ENCODE data around the gene APOBEC4. TPM values are rescaled to one million over a fixed set of nuclear protein-coding genes. Genes with fewer than 3 reads are reported as not detected.

Gene APOBEC4
- total and polyA plus RNA-seq, 3 experiments from 2014 or later: not detected

- H3K27ac Mint-ChIP-seq: no peak overlapping the region
- ChIA-PET POLR2A (no interaction called here), CTCF (no interaction called here)
- Histone ChIP-seq H3K4me1 (ENCODE audit: insufficient read depth, low read length) (no peaks in the 10 kb centered on the region), H3K4me3 (ENCODE audit: low read length) (no peak overlapping the region), H3K9me3 (ENCODE audit: low read length) (no peaks in the 10 kb centered on the region), H3K36me3 (ENCODE audit: insufficient read depth, low read length) (no peaks in the 10 kb centered on the region), H3K27me3 (ENCODE audit: insufficient read depth, low read length, poor library complexity, severe bottlenecking) (no peaks in the 10 kb centered on the region), H3K27ac (ENCODE audit: low read depth, low read length) (no peak overlapping the region)
- H3K36me3 Mint-ChIP-seq: peaks cover 0 to 8% (median 1%) of the 10 kb centered on the region in 3 donors
- peaks cover 18 to 38% of the 10 kb centered on the region in 2 donors for H3K27me3 Mint-ChIP-seq
- H3K4me1 Mint-ChIP-seq: no peaks in the 10 kb centered on the region
- H3K4me3 Mint-ChIP-seq: no peak overlapping the region
- no peak for DNase-seq
- peaks cover 0 to 5% (median 1%) of the 10 kb centered on the region in 5 donors for H3K9me3 Mint-ChIP-seq
Observed at GRCh38 chr1:183678819-183679218, 25.7 kb upstream of the APOBEC4 start.

DNA sequence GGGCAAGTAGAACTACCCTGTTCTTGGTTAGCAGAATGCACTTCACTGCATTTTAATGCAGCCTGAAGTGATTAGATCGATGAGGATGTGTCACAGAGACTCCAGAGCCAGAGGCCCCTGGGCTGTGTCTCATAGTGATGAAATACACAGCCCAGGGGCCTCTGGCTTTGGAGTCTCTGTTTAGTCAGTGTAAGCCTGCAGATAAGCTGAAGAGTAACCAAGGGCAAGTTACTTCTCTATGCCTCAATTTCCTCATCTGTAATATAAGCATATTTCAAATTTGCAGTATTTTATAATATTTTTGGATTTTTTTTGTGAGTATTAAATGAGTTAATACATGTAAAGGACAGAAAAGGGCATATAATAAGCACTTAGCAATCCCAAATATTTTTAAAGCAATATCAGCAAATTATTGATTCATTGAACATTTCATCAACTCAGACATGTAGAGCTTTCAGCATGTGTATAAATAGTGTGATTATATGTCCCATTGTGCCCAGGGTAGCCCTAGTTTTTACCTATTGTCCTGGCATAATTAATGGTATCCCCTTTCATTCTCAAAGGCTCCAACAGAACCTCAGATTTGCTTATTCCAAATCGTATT, 23.6 kb upstream of the APOBEC4 start:
- ChIA-PET CTCF (interaction anchor here (1.5 kb wide), 1 partner anchor 8 kb away, joined by 5 read pairs; no protein-coding TSS in a partner anchor), POLR2A (no interaction called here)
- Mint-ChIP-seq H3K27ac (no peak overlapping the region), H3K4me3 (no peak overlapping the region), H3K4me1 (no peaks in the 10 kb centered on the region), H3K36me3 (peaks cover 0 to 13% (median 0%) of the 10 kb centered on the region in 3 donors), H3K27me3 (peaks cover 18 to 40% of the 10 kb centered on the region in 2 donors), H3K9me3 (peaks cover 0 to 5% (median 4%) of the 10 kb centered on the region in 5 donors)
- Histone ChIP-seq H3K36me3 (ENCODE audit: insufficient read depth, low read length) (no peaks in the 10 kb centered on the region), H3K4me3 (ENCODE audit: low read length) (no peak overlapping the region), H3K9me3 (ENCODE audit: low read length) (no peaks in the 10 kb centered on the region), H3K4me1 (ENCODE audit: insufficient read depth, low read length) (no peaks in the 10 kb centered on the region), H3K27me3 (ENCODE audit: insufficient read depth, low read length, poor library complexity, severe bottlenecking) (no peaks in the 10 kb centered on the region), H3K27ac (ENCODE audit: low read depth, low read length) (no peak overlapping the region)
- no peak for DNase-seq

DNA sequence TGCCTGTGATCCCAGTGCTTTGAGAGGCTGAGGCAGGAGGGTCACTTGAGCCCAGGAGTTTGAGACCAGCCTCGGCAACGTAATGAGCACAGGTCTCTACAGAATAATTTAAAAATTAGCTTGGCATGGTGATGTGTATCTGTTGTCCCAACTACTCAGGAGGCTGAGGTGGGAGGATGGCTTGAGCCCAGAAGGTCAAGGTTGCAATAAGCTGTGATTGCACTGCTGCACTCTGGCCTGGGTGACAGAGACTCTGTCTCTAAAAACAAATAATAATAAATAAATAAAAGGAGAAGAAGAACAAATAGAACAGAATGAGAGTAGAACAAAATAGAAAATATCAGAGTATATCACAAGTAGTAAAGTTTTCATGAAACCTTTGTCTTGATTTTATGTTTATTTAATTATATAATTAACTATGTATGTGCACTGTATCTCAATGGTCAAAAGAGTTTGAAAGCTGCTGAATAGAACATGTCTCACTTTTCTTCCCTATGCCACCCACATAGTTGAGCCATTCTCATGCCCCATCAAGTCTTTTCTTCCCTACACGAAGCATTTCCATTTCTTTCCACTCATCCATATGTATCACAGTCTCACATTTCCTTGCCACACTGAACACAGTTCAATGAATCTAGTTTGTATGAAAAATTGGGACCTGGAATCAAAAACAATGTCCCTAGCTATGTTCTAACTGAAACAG, 22.9 kb upstream of the APOBEC4 start:
- Histone ChIP-seq H3K27ac (ENCODE audit: low read depth, low read length) (no peak overlapping the region), H3K9me3 (ENCODE audit: low read length) (no peaks in the 10 kb centered on the region), H3K36me3 (ENCODE audit: insufficient read depth, low read length) (no peaks in the 10 kb centered on the region), H3K4me1 (ENCODE audit: insufficient read depth, low read length) (no peaks in the 10 kb centered on the region), H3K27me3 (ENCODE audit: insufficient read depth, low read length, poor library complexity, severe bottlenecking) (no peaks in the 10 kb centered on the region), H3K4me3 (ENCODE audit: low read length) (no peak overlapping the region)
- no peak overlapping the region for H3K4me3 Mint-ChIP-seq
- peaks cover 0 to 5% (median 5%) of the 10 kb centered on the region in 5 donors for H3K9me3 Mint-ChIP-seq
- no peak overlapping the region for H3K27ac Mint-ChIP-seq
- no peaks in the 10 kb centered on the region for H3K4me1 Mint-ChIP-seq
- ChIA-PET POLR2A (no interaction called here), CTCF (interaction anchor here (1.5 kb wide), 1 partner anchor 9 kb away, joined by 5 read pairs; no protein-coding TSS in a partner anchor)
- peaks cover 18 to 35% of the 10 kb centered on the region in 2 donors for H3K27me3 Mint-ChIP-seq
- peaks cover 0 to 13% (median 0%) of the 10 kb centered on the region in 3 donors for H3K36me3 Mint-ChIP-seq
- no peak for DNase-seq

GRCh38 chr1:183675381-183675780, 22.3 kb upstream of the APOBEC4 start:
- Histone ChIP-seq H3K4me1 (ENCODE audit: insufficient read depth, low read length) (no peaks in the 10 kb centered on the region), H3K27ac (ENCODE audit: low read depth, low read length) (no peak overlapping the region), H3K9me3 (ENCODE audit: low read length) (no peaks in the 10 kb centered on the region), H3K4me3 (ENCODE audit: low read length) (no peak overlapping the region), H3K27me3 (ENCODE audit: insufficient read depth, low read length, poor library complexity, severe bottlenecking) (no peaks in the 10 kb centered on the region), H3K36me3 (ENCODE audit: insufficient read depth, low read length) (no peaks in the 10 kb centered on the region)
- DNase-seq: no peak
- H3K4me1 Mint-ChIP-seq: no peaks in the 10 kb centered on the region
- peaks cover 0 to 18% (median 0%) of the 10 kb centered on the region in 3 donors for H3K36me3 Mint-ChIP-seq
- H3K27me3 Mint-ChIP-seq: peaks cover 16 to 31% of the 10 kb centered on the region in 2 donors
- CTCF ChIA-PET: interaction anchor here (1.5 kb wide), 1 partner anchor 10 kb away, joined by 5 read pairs; no protein-coding TSS in a partner anchor
- peaks cover 0 to 11% (median 6%) of the 10 kb centered on the region in 5 donors for H3K9me3 Mint-ChIP-seq
- no peak overlapping the region for H3K4me3 Mint-ChIP-seq
- POLR2A ChIA-PET: no interaction called here
- no peak overlapping the region for H3K27ac Mint-ChIP-seq

GRCh38 chr1:183674886-183675285, 21.8 kb upstream of the APOBEC4 start:
- ChIA-PET POLR2A (no interaction called here), CTCF (no interaction called here)

GRCh38 chr1:183674339-183674738, 21.2 kb upstream of the APOBEC4 start:
- peaks cover 23 to 26% of the 10 kb centered on the region in 2 donors for H3K27me3 Mint-ChIP-seq
- peaks cover 0 to 9% (median 5%) of the 10 kb centered on the region in 5 donors for H3K9me3 Mint-ChIP-seq
- ChIA-PET POLR2A (no interaction called here), CTCF (no interaction called here)
- Histone ChIP-seq H3K9me3 (ENCODE audit: low read length) (no peaks in the 10 kb centered on the region), H3K27ac (ENCODE audit: low read depth, low read length) (no peak overlapping the region), H3K27me3 (ENCODE audit: insufficient read depth, low read length, poor library complexity, severe bottlenecking) (no peaks in the 10 kb centered on the region), H3K4me3 (ENCODE audit: low read length) (no peak overlapping the region), H3K36me3 (ENCODE audit: insufficient read depth, low read length) (no peaks in the 10 kb centered on the region), H3K4me1 (ENCODE audit: insufficient read depth, low read length) (no peaks in the 10 kb centered on the region)
- no peak overlapping the region for H3K27ac Mint-ChIP-seq
- H3K36me3 Mint-ChIP-seq: peaks cover 0 to 15% (median 0%) of the 10 kb centered on the region in 3 donors
- H3K4me1 Mint-ChIP-seq: no peaks in the 10 kb centered on the region
- DNase-seq: no peak
- H3K4me3 Mint-ChIP-seq: no peak overlapping the region

More at GRCh38 chr1:183674886-183675285, 21.8 kb upstream of the APOBEC4 start:
- no peaks in the 10 kb centered on the region for H3K36me3 ChIP-seq (ENCODE audit: insufficient read depth, low read length)
- H3K36me3 Mint-ChIP-seq: peaks cover 0 to 15% (median 0%) of the 10 kb centered on the region in 3 donors
- peaks cover 0 to 9% (median 5%) of the 10 kb centered on the region in 5 donors for H3K9me3 Mint-ChIP-seq
- H3K4me3 Mint-ChIP-seq: no peak overlapping the region
- peaks cover 21 to 29% of the 10 kb centered on the region in 2 donors for H3K27me3 Mint-ChIP-seq
- DNase-seq: no peak
- no peaks in the 10 kb centered on the region for H3K4me1 Mint-ChIP-seq
- H3K27me3 ChIP-seq (ENCODE audit: insufficient read depth, low read length, poor library complexity, severe bottlenecking): no peaks in the 10 kb centered on the region
- H3K27ac ChIP-seq (ENCODE audit: low read depth, low read length): no peak overlapping the region
- no peak overlapping the region for H3K27ac Mint-ChIP-seq
- H3K4me1 ChIP-seq (ENCODE audit: insufficient read depth, low read length): no peaks in the 10 kb centered on the region
- H3K9me3 ChIP-seq (ENCODE audit: low read length): no peaks in the 10 kb centered on the region
- no peak overlapping the region for H3K4me3 ChIP-seq (ENCODE audit: low read length)

DNA sequence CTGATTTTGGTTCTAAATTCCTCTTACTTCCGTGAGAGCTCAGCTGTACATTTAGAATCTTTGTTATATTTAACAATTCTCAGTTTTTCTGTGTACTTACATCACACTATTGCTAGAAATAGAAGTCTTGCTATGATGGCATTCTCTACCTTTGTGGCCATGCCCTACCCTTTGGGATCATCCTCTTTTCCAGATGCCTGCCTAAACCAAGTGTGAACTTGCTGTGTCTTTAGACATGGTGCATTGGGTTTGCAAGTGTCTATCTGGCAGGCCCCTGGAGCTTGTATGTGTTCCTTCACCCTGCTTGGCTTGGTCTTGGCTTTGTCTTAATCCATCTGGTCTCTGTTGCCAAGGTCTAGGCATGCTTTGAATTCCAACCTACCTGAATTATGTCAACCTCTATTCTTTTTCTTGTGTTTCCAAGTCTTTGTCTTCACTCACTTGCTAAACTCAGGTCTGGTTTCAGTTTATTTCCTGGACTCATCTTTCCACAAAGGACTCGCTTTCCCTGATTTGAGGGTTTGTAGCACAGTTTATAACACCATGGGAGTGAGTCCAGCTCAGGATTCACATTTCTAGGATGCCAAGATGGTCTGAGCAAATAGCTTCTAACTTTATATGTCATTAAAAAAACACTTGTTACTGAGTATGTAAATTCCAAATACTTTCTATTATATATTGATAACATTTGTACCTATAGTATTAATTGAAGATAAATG, 20.6 kb upstream of the APOBEC4 start:
- H3K36me3 ChIP-seq (ENCODE audit: insufficient read depth, low read length): no peaks in the 10 kb centered on the region
- Mint-ChIP-seq H3K27ac (no peak overlapping the region), H3K4me1 (no peaks in the 10 kb centered on the region), H3K9me3 (peaks cover 0 to 9% (median 5%) of the 10 kb centered on the region in 5 donors), H3K27me3 (peaks cover 22 to 26% of the 10 kb centered on the region in 2 donors), H3K4me3 (peak overlapping the region in 1 of 7 donors; percentile 10), H3K36me3 (peaks cover 0 to 16% (median 0%) of the 10 kb centered on the region in 3 donors)
- no peak overlapping the region for H3K4me3 ChIP-seq (ENCODE audit: low read length)
- DNase-seq: no peak
- ChIA-PET CTCF (no interaction called here), POLR2A (no interaction called here)
- H3K27me3 ChIP-seq (ENCODE audit: insufficient read depth, low read length, poor library complexity, severe bottlenecking): no peaks in the 10 kb centered on the region
- H3K4me1 ChIP-seq (ENCODE audit: insufficient read depth, low read length): no peaks in the 10 kb centered on the region
- no peaks in the 10 kb centered on the region for H3K9me3 ChIP-seq (ENCODE audit: low read length)
- H3K27ac ChIP-seq (ENCODE audit: low read depth, low read length): no peak overlapping the region

- peaks cover 23 to 26% of the 10 kb centered on the region in 2 donors for H3K27me3 Mint-ChIP-seq
Observed at GRCh38 chr1:183670169-183670568, 17.1 kb upstream of the APOBEC4 start.

More at GRCh38 chr1:183670169-183670568, 17.1 kb upstream of the APOBEC4 start:
- H3K4me3 ChIP-seq (ENCODE audit: low read length): no peak overlapping the region
- ChIA-PET CTCF (interaction anchor here (0.9 to 1.1 kb wide), 2 partner anchors 15 kb away, joined by 4 read pairs; no protein-coding TSS in a partner anchor), POLR2A (no interaction called here)
- no peak overlapping the region for H3K27ac ChIP-seq (ENCODE audit: low read depth, low read length)
- H3K36me3 ChIP-seq (ENCODE audit: insufficient read depth, low read length): no peaks in the 10 kb centered on the region
- DNase-seq: no peak
- H3K4me3 Mint-ChIP-seq: no peak overlapping the region
- H3K36me3 Mint-ChIP-seq: peaks cover 0 to 16% (median 0%) of the 10 kb centered on the region in 3 donors
- H3K9me3 Mint-ChIP-seq: peaks cover 0 to 9% (median 5%) of the 10 kb centered on the region in 5 donors
- H3K4me1 ChIP-seq (ENCODE audit: insufficient read depth, low read length): no peaks in the 10 kb centered on the region
- H3K27ac Mint-ChIP-seq: no peak overlapping the region
- no peaks in the 10 kb centered on the region for H3K9me3 ChIP-seq (ENCODE audit: low read length)
- H3K4me1 Mint-ChIP-seq: no peaks in the 10 kb centered on the region
- no peaks in the 10 kb centered on the region for H3K27me3 ChIP-seq (ENCODE audit: insufficient read depth, low read length, poor library complexity, severe bottlenecking)

Data from CD8-positive, alpha-beta memory T cell (primary cell).